ENCODE results near the gene CFB.

DNA sequence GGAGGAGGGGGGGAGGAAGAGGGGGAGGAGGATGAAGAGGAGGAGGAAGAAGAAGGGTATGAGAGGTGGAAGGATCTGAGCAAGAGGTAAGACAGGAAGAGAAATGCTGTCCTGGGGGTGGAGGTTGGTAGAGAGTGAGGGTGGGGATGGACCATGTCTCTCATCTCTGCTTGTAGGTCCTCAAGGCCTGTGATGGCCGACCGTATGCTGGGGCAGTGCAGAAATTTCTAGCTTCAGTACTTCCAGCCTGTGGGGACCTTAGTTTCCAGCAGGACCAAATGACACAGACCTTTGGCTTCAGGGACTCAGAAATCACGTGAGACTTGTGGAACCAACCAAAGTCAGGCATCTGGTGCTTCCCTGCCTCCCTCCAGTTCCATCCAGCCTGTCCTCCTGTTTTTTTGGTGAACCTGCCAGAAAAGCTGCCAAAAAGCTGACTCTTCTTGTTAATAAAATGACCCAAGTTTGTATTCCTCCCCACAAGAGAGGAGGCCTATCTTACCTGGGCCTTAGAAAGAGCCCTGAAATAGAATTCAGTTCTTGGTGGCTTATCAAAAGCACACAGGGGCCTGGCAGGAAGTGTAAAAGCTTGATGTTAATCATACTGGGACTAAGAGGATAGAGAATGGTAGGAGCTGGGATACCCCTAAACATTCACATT is 33.5 kb downstream of the CFB start:
- TF ChIP-seq CTCF (IDR thresholded peaks at IDR 0.05; ENCODE audit: extremely low read depth in 1 of 2, insufficient read depth in 1 of 2, low read depth in 1 of 2, low read length in 2 of 2): no peak
- no peak for TF ChIP-seq POLR2AphosphoS5 (IDR thresholded peaks at IDR 0.05; ENCODE audit: insufficient read depth, low read depth, low read length)
- TF ChIP-seq EZH2 (IDR thresholded peaks at IDR 0.05; ENCODE audit: borderline replicate concordance, low read depth, low read length, severe bottlenecking): no peak
- TF ChIP-seq POLR2A (IDR thresholded peaks at IDR 0.05; ENCODE audit: low read depth, low read length): no peak
- no peak for TF ChIP-seq MAX (IDR thresholded peaks at IDR 0.05; ENCODE audit: insufficient read depth, insufficient read length)
- no peak for TF ChIP-seq JUN (IDR thresholded peaks at IDR 0.05; ENCODE audit: borderline replicate concordance, insufficient read depth, insufficient read length, low read depth)
